ENCODE results near the gene STEAP2. TPM values are rescaled to one million over a fixed set of nuclear protein-coding genes. Genes with fewer than 3 reads are reported as not detected.

Gene STEAP2
- total RNA-seq, 1 donor from 2014 or later = 3.3 TPM

DNA sequence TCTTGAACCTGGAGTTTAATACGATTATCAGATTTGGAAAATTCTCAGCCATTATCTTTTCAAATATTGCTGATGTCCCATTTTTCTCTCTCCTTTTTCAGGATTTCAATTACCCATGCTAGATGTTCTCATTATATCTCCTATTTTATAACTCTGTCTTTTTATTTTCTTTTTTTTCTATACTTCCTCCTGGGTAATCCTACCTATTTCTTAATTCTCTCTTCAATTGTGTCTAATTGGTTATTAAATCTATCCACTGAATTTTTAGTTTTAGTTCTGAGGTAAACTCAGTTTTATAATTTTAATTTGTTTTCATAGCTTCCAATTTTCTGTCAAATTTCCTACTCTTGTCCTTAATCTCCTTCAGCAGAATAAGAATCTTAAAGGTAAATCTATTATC, 41.6 kb upstream of the STEAP2 start:
- Mint-ChIP-seq H3K4me1 (ENCODE audit: unreplicated experiment) (no peaks in the 10 kb centered on the region), H3K4me3 (no peak overlapping the region), H3K27me3 (peaks cover 6% of the 10 kb centered on the region), H3K27ac (no peak overlapping the region), H3K36me3 (no peaks in the 10 kb centered on the region), H3K9me3 (peaks cover 4% of the 10 kb centered on the region)
- no peak for DNase-seq (ENCODE audit: extremely low spot score, unreplicated experiment)
- TF ChIP-seq, protein P1, sequence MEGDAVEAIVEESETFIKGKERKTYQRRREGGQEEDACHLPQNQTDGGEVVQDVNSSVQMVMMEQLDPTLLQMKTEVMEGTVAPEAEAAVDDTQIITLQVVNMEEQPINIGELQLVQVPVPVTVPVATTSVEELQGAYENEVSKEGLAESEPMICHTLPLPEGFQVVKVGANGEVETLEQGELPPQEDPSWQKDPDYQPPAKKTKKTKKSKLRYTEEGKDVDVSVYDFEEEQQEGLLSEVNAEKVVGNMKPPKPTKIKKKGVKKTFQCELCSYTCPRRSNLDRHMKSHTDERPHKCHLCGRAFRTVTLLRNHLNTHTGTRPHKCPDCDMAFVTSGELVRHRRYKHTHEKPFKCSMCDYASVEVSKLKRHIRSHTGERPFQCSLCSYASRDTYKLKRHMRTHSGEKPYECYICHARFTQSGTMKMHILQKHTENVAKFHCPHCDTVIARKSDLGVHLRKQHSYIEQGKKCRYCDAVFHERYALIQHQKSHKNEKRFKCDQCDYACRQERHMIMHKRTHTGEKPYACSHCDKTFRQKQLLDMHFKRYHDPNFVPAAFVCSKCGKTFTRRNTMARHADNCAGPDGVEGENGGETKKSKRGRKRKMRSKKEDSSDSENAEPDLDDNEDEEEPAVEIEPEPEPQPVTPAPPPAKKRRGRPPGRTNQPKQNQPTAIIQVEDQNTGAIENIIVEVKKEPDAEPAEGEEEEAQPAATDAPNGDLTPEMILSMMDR (conservative IDR thresholded peaks at IDR 0.05) = no peak

DNA sequence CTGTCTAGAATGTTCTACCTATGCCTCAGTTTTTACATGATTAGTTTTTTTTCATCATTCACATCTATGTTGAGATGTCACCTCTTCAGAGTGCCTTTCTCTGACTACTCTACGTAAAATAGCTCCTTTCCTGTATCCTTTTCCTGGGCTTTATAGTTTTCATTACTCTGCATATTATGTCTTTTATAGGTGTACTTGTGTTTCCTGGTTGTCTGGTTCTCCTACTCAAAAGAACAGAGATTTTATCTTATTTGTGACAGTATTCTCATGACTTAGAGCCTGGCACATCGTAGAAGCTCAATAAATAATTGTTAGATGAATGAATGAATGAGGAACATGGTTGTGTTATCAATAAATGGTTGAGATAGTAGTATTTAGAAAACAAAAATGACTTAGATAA, 39.4 kb upstream of the STEAP2 start:
- H3K4me3 Mint-ChIP-seq = no peak overlapping the region
- no peaks in the 10 kb centered on the region for H3K36me3 Mint-ChIP-seq
- peaks cover 6% of the 10 kb centered on the region for H3K27me3 Mint-ChIP-seq
- peaks cover 4% of the 10 kb centered on the region for H3K9me3 Mint-ChIP-seq
- no peak overlapping the region for H3K27ac Mint-ChIP-seq
- no peak for DNase-seq (ENCODE audit: extremely low spot score, unreplicated experiment)
- no peaks in the 10 kb centered on the region for H3K4me1 Mint-ChIP-seq (ENCODE audit: unreplicated experiment)
- TF ChIP-seq, protein P1 (conservative IDR thresholded peaks at IDR 0.05) = no peak

DNA sequence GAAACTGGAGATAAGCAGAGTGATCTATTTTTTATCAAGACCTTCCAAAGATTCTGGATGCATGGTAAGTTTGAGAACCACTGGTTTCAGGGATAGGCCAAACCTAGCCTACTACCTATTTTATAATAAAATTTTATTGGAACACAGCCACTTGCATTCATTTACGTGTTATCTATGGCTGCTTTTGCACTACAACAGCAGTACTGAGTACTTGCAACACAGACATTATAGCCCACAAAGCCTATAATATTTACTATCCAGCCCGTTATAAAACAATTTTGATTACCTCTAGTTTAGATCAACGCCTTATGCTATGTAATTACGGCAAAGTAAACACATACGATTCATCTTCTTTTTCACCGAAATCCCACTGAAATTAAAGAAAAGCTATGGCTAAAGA, 38.9 kb upstream of the STEAP2 start:
- H3K4me3 Mint-ChIP-seq = no peak overlapping the region
- no peaks in the 10 kb centered on the region for H3K4me1 Mint-ChIP-seq (ENCODE audit: unreplicated experiment)
- H3K27ac Mint-ChIP-seq = no peak overlapping the region
- no peaks in the 10 kb centered on the region for H3K36me3 Mint-ChIP-seq
- DNase-seq (ENCODE audit: extremely low spot score, unreplicated experiment) = no peak
- TF ChIP-seq, protein P1 (conservative IDR thresholded peaks at IDR 0.05) = no peak
- peaks cover 4% of the 10 kb centered on the region for H3K9me3 Mint-ChIP-seq
- peaks cover 6% of the 10 kb centered on the region for H3K27me3 Mint-ChIP-seq

DNA sequence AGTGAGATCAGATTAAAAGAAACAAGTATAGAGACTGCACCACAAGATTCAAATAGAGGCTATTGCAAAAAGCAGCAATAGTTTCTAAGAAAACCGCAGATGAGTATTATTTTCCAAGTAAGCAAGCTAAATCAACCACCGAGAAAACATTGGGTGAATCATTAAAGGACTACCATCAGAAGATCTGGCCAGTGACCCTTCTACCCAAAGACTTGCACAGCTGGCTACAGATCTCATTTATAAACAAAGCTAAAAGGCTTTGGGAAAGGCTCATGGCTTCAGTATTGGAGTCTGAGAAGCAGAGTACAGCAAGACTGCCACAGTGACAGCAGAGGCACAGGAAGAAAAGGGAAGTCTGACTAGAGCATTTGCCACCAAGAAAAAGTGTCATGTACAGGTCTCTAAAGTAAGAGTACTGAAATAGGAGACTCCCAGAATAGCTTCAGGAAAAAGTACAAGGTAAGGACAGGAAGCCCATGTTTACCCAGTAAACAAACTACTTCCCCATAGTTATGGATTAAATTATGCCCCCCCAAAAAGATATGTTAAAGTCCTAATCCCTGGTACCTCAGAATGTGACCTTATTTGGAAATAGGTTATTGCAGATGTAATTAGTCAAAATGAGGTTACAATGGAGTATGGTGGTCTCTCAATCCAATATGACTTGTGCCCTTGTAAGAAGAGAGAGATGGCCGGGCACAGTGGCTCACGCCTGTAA, 38.3 kb upstream of the STEAP2 start:
- no peak overlapping the region for H3K27ac Mint-ChIP-seq
- H3K4me3 Mint-ChIP-seq = no peak overlapping the region
- peaks cover 4% of the 10 kb centered on the region for H3K9me3 Mint-ChIP-seq
- TF ChIP-seq, protein P1 (conservative IDR thresholded peaks at IDR 0.05) = no peak
- H3K4me1 Mint-ChIP-seq (ENCODE audit: unreplicated experiment) = no peaks in the 10 kb centered on the region
- DNase-seq (ENCODE audit: extremely low spot score, unreplicated experiment) = no peak
- peaks cover 6% of the 10 kb centered on the region for H3K27me3 Mint-ChIP-seq
- no peaks in the 10 kb centered on the region for H3K36me3 Mint-ChIP-seq

DNA sequence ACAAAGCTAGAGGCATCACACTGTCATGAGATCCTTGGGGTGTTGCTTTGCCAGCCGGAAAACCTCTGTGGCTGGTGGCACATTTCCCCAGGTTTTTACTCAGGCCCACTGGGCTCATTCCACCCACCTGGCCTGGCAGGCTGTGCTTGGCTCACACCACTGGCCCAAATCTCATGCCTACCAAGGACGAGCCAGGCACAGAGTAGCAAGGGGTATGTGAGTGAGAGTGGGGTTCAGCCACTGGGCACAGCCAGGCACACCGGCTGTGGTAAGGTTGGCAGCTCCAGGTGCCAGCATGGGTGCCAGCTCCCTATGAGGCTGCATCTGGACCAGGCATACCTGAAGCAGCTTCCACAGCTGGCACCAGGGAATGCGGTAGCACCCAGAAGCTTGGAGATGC, 35.9 kb upstream of the STEAP2 start:
- no peaks in the 10 kb centered on the region for H3K36me3 Mint-ChIP-seq
- no peak for DNase-seq (ENCODE audit: extremely low spot score, unreplicated experiment)
- no peaks in the 10 kb centered on the region for H3K9me3 Mint-ChIP-seq
- no peak overlapping the region for H3K4me3 Mint-ChIP-seq
- no peak overlapping the region for H3K27ac Mint-ChIP-seq
- no peaks in the 10 kb centered on the region for H3K4me1 Mint-ChIP-seq (ENCODE audit: unreplicated experiment)
- H3K27me3 Mint-ChIP-seq = peaks cover 6% of the 10 kb centered on the region
- TF ChIP-seq, protein P1 (conservative IDR thresholded peaks at IDR 0.05) = no peak

Measured in type B pancreatic cell (in vitro differentiated cells).